ENCODE data around the gene MAMDC2. TPM values are rescaled to one million over a fixed set of nuclear protein-coding genes. Genes with fewer than 3 reads are reported as not detected.
A peak's percentile ranks its signal among the peaks of the same experiment; 100 is the strongest.

MAMDC2 gene
- total and polyA plus RNA-seq, 2 donors from 2014 or later = 1.5 to 7.1 TPM

GRCh38 chr9:70159630-70160029 is 116.0 kb downstream of the MAMDC2 start:
- intact Hi-C loops (cut with DNase I) = no loop called here
- H3K9ac ChIP-seq (ENCODE audit: low read length in 3 of 3) = no peak overlapping the region
- FAIRE-seq = no peak
- H3K36me3 ChIP-seq (ENCODE audit: control insufficient read depth in 2 of 3, insufficient read depth in 3 of 3, low read length in 3 of 3) = no peaks in the 10 kb centered on the region
- no peak for DNase-seq
- H3K27me3 ChIP-seq (ENCODE audit: control insufficient read depth, insufficient read depth, low read length) = no peaks in the 10 kb centered on the region
- no peak for TF ChIP-seq CTCF (IDR thresholded peaks at IDR 0.05; ENCODE audit: borderline replicate concordance, extremely low read depth, insufficient read depth)
- H3K4me1 ChIP-seq (ENCODE audit: control insufficient read depth in 2 of 3, insufficient read depth in 2 of 3, low read depth in 1 of 3, low read length in 3 of 3) = no peaks in the 10 kb centered on the region
- H3K27ac ChIP-seq (ENCODE audit: low read depth in 2 of 2, low read length in 2 of 2) = no peak overlapping the region
- no peak overlapping the region for H3K4me3 ChIP-seq (ENCODE audit: low read length in 3 of 3)
- H3K9me3 ChIP-seq (ENCODE audit: control insufficient read depth in 2 of 3, insufficient read depth in 1 of 3, low read length in 3 of 3) = no peaks in the 10 kb centered on the region

GRCh38 chr9:70160686-70161600 is 117.3 kb downstream of the MAMDC2 start:
- Histone ChIP-seq H3K27me3 (ENCODE audit: control insufficient read depth, insufficient read depth, low read length) (no peaks in the 10 kb centered on the region), H3K27ac (ENCODE audit: low read depth in 2 of 2, low read length in 2 of 2) (no peak overlapping the region), H3K9ac (ENCODE audit: low read length in 3 of 3) (no peak overlapping the region), H3K4me1 (ENCODE audit: control insufficient read depth in 2 of 3, insufficient read depth in 2 of 3, low read depth in 1 of 3, low read length in 3 of 3) (no peaks in the 10 kb centered on the region), H3K36me3 (ENCODE audit: control insufficient read depth in 2 of 3, insufficient read depth in 3 of 3, low read length in 3 of 3) (no peaks in the 10 kb centered on the region), H3K4me3 (ENCODE audit: low read length in 3 of 3) (no peak overlapping the region), H3K9me3 (ENCODE audit: control insufficient read depth in 2 of 3, insufficient read depth in 1 of 3, low read length in 3 of 3) (no peaks in the 10 kb centered on the region)
- DNase-seq (peak in 1 of 5 donors; percentile 43), FAIRE-seq (no peak)
- intact Hi-C loops (cut with DNase I) = no loop called here
- no peak for TF ChIP-seq CTCF (IDR thresholded peaks at IDR 0.05; ENCODE audit: borderline replicate concordance, extremely low read depth, insufficient read depth)

GRCh38 chr9:70165006-70165602 is 121.5 kb downstream of the MAMDC2 start:
- no peak overlapping the region for H3K27ac ChIP-seq (ENCODE audit: low read depth in 2 of 2, low read length in 2 of 2)
- FAIRE-seq (no peak), DNase-seq (no peak)
- H3K27me3 ChIP-seq (ENCODE audit: control insufficient read depth, insufficient read depth, low read length) = no peaks in the 10 kb centered on the region
- TF ChIP-seq CTCF (IDR thresholded peaks at IDR 0.05; ENCODE audit: borderline replicate concordance, extremely low read depth, insufficient read depth) = no peak
- no peak overlapping the region for H3K9ac ChIP-seq (ENCODE audit: low read length in 3 of 3)
- no peaks in the 10 kb centered on the region for H3K36me3 ChIP-seq (ENCODE audit: control insufficient read depth in 2 of 3, insufficient read depth in 3 of 3, low read length in 3 of 3)
- no peaks in the 10 kb centered on the region for H3K9me3 ChIP-seq (ENCODE audit: control insufficient read depth in 2 of 3, insufficient read depth in 1 of 3, low read length in 3 of 3)
- H3K4me1 ChIP-seq (ENCODE audit: control insufficient read depth in 2 of 3, insufficient read depth in 2 of 3, low read depth in 1 of 3, low read length in 3 of 3) = no peaks in the 10 kb centered on the region
- H3K4me3 ChIP-seq (ENCODE audit: low read length in 3 of 3) = no peak overlapping the region
- intact Hi-C loops (cut with DNase I) = no loop called here
